COLO668 (cell line): Measurements from ENCODE around the gene CCL25.
"Not testable (repeated sequence)": the region's sequence is repeated elsewhere in the genome, so short reads cannot be mapped to it uniquely, and the experiment has no call there.

ENCODE experiments used
- DNase-seq: peaks from one replicate; lab custom pipeline; 2025; ENCODE audit not compliant: unreplicated experiment; lab: John Stamatoyannopoulos, UW

The CCL25 gene

DNA sequence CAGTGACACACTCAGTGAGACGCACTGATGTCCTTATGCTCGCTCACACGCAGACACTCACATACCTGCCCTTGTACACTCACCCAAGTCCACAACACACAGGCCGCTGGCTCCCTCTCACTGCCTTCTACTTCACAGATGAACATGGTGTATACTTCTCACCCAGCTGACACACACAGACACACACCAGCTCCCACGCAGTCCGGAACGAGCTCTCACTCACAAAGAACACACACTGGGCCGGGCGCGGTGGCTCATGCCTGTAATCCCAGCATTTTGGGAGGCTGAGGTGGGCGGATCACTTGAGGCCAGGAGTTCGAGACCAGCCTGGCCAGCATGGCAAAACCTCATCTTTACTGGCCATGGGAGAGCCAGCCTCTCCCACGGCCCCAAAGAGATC lies 31.6 kb downstream of the CCL25 start:
- no peak for DNase-seq

DNA sequence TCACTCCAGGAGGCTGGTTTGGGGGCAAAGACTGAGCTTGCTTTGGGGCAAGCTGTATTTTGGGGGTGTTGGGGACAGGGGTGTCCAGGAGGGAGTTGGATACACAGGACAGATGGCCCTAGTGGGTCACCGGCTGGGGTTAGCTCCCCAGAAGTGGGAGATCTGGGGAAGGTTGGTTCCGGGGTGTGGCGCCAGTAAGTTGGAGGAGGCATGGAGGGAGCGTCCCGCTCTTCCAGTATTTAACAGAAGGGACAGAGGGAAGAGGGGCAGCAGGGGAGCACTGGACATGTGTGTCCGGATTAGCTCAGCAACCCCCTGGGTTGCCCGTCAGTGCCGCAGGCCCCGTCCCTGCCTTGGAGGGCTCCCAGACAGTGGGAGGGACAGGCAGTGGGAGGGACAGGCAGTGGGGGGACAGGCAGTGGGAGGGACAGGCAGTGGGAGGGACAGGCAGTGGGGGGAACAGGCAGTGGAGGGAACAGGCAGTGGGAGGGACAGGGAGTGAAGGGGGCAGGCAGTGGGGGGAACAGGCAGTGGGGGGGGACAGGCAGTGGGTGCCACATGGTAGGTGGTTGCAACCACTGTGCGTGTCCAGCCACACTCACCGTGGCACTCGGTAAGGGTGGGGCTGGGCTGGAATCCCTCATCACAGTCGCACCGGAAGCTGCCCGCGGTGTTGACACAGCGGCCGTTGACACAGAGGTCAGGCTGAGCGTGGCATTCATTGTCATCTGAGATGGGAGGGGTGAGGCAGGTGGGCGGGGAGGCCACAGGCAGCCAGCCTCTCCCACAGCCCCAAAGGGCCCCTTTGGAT lies 33.2 kb downstream of the CCL25 start:
- peak; percentile 71 for DNase-seq

DNA sequence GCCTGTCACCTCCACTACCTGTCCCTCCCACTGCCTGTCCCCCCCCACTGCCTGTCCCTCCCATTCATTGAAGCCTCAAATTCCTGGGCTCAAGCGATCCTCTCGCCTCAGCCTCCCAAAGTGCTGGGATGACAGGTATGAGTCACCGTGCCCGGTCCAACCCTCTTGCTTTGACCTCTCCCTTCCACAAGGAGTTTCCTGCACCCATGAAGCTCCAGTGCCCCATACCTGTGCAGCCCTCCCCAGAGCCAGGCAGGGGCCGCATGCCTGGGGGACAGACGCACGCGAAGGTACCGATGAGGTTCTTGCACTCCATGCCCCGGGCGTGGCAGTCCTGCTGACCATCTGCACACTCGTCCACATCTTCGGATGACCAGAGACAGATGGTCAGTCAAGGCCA lies 34.3 kb downstream of the CCL25 start:
- DNase-seq = no peak

DNA sequence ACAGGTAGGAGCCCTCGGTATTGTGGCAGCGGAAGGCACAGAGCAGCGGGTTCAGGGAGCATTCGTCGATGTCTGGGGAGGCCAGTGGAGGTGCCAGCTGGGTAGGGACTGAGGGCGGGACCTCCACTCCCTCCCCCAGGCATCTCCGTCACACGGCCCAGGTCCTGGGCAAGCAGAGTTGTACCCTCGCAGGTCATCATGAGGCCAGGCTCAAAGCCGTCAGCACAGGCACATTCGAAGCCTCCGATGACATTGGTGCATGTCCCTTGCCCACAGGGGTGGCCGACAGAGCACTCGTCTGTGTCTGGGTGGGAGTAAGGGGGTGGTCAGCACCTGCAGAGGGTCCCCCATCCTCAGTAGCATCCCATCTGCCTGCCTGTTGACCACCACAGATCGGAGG lies 35.3 kb downstream of the CCL25 start:
- DNase-seq = no peak

DNA sequence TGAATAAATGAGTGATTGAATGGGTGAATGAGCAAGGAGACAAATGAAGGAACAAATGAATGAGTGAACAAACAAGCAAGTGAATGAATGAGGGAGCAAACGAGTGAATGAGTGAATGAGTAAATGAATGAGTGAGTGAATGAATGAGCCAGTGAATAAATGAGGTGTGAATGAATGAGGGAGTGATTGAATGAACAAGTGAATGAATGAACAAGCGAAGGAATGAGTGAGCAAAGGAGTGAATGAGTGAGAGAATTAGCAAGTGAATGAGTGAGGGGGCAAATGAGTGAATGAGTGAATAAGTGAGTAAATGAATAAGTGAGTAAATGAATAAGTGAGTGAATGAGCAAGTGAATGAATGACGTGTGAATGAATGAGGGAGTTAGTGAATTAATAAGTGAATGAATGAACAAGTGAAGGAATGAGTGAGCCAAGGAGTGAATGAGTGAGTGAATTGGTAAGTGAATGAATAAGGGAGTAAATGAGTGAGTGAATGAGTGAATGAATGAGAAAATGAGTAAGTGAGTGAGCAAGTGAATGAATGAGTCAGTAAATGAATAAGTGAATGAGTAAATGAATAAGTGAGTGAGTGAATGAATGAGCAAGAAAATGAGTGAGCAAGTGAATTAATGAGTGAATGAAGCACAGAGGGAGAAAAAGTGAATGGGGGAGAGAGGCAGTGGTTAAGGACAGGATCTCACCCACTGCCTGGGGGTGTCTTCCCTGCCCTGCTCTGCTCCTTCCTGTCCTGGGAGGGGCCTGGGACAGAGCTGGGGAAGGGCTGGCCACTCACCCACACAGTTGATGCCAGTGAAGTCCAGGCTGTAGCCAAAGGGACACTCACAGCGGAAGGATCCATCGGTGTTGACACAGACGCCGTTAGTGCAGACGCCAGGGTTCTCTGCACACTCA lies 36.4 kb downstream of the CCL25 start:
- DNase-seq = peak; percentile 20

DNA sequence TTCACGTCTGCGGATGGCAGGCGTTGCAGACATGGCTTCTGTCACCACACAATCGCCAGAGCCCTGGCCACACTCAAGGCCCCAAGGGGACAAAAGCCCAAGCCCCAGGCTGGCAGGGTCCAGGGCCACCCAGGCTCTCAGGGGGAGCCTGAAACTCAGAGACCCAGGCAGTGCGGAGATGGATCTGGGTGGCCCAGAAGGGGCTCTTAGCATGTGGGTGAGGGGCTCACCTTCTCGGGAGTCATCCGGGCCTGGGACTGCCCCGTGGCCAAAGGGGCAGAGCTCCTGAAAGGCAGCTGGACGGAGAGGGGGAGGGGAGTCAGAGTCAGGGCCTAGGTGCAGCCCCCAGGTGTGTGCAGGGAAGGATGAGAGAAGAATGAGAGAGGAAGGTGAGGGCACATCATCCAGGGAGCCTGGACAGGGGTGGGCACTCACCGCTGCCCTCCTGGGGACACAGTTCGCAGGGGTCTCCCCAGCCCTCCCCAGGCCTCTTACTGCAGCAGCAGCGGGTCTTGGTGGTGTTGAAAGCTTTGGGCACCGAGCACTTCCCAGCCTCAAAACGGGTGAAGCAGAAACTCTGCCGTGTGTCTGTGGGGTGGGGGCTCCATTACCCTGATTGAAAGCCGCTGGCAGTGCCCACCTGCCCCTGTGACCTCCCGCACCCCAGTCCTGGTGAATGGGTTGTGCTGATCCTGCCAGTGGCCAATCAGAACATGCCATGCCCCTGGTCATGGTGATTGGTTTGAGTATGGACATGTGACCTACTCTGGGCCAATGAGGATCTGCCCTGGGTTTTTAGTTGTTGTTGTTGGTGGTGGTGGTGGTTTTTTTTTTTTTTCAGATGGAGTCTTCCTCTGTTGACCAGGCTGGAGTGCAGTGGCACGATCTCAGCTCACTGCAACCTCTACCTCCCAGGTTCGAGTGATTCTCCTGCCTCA lies 37.4 kb downstream of the CCL25 start:
- no peak for DNase-seq

DNA sequence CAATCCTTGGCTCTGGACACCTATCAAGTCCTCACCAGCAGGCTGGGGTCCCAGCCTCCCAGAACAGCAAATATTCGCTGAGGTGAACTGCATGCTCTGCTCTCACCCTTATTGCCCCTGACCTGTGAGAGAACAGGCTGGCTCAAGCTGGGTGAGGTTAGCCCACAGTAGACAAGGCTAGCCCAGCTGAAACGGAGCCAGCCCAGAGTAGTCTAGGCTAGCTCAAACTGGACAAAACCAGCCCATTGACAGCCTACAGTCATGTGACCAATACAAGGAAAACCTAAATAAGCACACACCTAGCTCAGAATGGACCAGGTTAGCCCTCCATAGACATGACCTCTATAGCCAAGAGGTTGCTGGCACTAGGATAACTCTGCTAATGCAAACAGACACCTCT lies 38.4 kb downstream of the CCL25 start:
- DNase-seq = no peak

DNA sequence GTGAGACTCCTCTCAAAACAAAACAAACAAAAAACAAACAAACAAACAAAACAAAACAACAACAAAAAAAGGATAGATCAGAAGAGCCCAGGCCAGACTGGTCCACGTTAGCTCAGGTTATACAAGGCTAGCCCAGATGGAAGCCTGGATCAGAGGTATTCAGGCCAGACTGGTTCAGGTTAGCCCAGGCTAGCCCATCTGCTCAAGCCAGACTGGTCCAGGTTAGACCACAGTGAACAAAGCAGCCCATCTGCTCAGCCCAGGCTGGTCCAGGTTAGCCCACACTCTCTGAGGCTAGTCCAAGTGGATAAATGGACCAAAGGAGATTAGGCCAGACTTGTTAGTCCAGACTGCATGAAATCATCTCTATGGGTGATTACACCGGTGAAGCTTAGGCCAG lies 41.2 kb downstream of the CCL25 start:
- DNase-seq = no peak

DNA sequence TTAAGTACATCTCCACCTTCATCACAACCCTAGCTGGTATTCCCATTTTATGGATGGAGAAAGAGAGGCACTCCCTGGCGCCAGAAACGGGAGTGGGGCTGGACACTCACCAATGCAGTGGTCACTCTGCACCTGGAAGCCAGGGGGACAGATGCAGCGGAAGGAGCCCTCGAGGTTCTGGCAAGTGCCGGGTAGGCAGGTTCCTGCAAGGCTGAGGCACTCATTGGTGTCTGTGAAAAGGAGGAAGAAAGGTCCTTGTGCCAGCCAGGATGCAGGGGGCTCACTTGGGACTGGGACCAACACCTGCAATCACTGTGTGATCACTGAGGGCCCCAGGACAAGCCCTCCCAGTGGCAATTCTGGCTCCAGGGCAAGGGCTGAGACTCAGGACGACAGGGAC lies 41.8 kb downstream of the CCL25 start:
- DNase-seq = no peak

DNA sequence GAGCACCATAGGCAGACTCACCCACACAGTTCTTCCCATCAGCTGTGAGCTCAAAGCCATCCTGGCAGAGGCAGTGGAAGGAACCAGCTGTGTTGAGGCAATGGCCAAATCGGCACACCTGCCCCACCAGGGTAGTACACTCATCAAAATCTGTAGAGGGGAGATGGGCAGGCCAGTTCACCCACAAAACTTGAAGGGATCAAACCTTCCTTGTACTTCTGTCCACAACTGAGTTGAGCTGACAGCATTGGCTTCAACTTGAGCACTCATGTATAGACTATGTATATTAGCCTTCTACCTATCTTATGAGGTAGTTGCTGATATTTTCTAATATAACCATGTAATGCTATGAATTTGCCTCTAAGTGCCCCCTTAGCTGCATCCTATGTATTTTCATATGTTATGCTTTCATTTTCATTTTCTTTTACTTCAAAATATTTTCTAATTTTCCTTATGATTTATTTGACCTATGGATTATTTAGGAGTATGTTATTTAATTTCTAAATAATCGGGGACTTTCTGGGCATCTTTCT lies 42.9 kb downstream of the CCL25 start:
- no peak for DNase-seq

DNA sequence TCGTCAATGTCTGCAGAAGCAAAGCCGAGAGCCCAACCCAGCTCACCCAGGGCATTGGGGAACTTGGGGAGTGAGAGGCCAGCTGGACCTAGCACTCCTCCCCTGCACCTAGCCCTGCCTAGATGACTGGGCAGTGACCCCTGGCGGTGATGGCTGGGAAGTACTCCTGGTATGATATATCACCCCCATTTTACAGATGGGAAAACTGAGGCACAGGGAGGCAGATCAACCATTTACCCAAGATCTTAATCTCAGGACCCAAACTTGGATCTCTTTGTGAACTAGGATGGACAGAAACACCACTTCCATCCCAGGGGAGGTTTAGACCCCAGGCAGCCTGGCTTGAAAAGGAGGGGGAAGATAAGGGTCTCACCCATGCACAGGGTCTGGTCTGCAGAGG lies 43.5 kb downstream of the CCL25 start:
- no peak for DNase-seq

DNA sequence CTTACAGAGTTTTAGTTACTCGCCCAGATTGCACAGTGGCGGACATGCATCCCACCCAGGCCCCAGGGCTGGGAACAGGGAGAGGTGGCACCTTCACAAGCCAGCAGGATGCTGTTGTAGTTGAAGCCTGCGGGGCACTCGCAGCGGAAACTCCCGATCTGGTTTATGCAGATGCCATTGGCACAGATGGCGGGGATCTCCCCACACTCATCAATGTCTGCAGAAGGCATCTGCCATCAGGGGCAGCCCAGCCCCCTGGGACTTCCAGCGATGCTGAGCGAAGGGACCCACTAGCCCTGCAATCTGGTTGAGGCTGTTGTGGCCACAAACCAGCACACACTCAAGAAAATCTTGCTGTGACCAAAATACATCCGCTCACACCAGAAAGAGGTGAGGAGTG lies 44.6 kb downstream of the CCL25 start:
- DNase-seq = no peak

DNA sequence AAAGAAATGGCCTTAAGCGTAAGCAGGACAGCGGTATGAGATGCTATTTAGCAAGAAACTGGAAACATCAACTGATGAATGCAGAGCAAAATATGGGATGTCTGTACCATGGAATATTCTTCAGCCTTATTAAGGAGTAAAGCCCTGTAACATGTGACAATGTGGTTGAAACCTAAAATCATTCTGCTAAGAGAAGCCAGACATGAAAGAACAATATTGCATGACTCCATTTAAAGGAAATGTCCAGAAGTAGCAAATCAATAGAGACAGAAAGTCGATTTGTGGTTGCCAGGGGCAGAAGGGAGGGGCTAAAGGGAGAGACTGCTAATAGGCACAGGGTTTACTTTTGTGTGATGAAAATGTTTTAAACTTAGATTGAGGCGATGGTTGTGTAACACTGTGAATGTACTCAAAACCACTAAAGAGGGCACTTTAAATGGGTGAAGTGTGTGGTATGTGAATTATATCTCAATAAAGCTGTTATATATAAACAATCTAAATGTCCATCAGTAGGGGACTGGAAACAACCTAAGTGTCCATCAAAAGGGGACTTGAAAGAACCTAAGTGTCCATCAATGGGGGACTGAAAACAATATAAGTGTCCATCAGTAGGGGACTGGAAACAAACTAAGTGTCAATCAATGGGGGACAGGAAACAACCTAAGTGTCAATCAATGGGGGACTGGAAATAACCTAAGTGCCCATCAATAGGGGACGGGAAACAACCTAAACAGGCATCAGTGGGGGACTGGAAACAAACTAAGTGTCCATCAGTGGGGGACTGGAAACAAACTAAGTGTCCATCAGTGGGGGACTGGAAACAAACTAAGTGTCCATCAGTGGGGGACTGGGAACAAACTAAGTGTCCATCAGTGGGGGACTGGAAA lies 45.4 kb downstream of the CCL25 start:
- DNase-seq = no peak

DNA sequence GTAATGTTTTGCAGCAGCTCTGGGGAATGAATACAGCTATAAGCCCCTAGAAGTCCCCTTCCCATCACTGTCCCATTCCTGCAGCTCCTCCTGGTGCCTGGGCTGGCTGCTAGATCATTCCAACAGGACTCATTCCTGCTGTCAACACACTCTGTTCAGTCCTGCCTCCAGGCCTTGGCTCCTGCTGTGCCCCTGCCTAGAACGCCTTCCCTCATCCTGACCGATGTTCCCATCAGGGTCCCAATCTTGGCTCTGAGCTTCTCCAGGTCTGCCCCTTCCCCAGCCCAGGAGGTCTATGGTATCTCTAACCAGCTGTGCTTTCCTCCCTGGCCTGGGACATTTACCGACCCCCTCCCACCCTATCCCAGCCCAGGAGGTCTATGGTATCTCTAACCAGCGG lies 48.8 kb downstream of the CCL25 start:
- no peak for DNase-seq

DNA sequence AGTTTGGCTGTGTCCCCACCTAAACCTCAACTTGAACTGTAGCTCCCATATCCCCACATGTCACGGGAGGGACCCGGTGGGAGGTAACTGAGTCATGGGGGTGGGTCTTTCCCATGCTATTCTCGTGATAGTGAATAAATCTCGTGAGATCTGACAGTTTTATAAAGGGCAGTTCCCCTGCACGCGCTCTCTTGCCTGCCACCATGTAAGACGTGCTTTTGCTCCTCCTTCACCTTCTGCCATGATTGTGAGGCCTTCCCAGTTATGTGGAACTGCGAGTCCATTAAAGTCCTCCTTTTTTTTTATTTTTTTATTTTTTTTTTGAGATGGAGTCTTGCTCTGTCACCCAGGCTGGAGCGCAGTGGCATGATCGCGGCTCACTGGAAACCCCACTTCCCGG lies 49.4 kb downstream of the CCL25 start:
- not testable (repeated sequence) for DNase-seq

DNA sequence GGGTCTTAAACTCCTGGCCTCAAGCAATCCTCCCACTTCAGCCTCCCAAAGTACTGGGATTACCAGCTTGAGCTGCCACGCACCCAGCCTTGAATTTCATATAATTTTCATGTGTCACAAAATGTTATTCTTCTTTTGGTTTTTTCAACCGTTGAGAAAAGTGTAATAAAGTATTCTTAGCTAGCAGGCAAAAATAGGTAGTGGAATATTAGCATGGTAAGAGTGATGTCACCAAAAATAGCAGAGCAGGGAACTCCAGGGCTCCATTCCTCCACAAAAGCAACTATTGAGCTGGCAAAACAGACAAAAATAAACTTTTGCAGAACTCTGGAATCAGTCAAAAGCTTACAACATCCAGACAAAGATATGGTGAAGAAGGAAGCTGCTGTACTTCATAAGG lies 52.9 kb downstream of the CCL25 start:
- no peak for DNase-seq

DNA sequence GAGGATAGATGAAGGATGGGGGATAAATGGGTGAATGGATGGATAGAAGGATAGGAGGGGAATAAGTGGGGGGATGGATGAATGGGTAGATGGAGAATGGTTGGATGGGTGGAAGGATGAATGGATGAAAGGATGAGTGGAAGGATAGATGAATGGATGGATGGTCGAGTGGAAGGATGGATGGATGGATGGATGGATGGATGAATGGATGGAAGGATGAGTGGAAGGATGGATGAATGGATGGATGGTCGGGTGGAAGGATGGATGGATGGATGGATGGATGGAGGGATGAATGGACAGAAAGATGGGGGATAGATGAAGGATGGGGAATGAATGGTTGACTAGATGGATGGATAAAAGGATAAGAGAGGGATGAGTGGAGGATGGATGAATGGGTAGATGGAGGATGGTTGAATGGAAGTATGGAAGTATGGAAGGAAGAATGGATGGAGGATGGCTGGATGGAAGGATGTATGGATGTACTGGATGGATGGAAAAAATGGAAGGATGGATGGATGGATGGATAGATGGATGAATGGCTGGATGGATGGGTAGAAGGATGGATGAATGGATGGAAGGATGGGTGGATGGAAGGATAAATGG lies 54.8 kb downstream of the CCL25 start:
- no peak for DNase-seq

DNA sequence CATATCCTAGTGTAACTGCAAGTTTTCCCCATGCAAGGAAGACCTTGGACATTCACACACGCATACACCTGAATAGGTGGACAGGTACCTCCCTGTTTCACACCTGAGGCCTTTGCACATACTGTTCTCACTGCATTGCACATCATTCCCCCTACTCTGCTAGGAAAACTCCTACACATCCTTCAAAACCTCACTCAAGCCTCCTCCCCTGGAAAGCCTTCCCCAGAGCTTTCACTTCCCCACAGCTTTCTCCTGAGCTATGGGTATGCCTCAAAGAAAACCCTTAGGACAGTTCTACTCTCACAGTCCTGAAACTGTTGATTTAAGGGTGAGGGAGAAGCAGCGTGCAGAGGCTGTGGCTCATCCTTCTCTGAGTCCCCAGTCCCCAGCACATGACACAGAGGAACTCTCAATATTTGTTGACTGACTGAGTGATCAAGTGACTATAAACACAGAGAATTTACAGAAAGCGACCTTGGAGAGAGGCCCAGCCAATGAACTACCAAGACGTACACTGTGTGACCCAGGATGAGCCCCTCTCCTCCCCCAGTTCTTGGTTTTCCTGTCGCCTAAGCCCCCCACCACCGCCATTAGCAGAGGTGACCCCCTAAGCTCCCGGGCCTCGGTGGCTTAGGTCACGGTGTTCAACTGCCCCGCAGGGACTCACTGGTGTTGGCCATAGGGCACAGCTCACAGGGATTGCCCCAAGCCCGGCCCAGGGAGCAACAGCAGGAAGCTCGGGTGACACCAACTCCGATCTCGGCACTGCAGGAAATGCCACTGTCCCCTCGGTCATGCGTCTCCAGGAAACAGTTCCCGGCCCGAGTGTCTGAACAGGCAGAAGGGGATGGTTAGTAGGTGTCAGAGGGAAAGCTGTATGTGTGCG lies 56.2 kb downstream of the CCL25 start:
- DNase-seq = no peak

DNA sequence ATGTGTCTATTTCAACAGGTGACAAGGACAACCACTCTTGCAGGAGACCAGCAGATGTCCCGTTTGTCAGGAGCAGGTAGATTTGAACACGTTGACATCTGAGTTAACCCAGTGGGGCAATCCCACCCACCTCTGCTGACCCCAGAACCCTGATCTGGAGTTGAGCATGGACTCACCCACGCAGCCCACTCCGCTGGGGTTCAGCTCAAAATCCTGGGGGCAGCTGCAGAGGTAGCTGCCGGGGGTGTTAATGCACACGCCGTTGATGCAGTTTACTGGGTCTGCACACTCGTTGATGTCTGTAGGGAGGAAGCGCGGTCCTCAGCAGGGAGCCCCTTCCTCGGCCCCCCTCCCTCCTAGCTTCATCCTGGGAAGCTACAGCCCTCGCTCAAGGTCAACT lies 56.9 kb downstream of the CCL25 start:
- DNase-seq = no peak
